ENCODE measurements around the gene AK9. TPM values are rescaled to one million over a fixed set of nuclear protein-coding genes. Genes with fewer than 3 reads are reported as not detected.

The AK9 gene
- total and polyA plus RNA-seq, 9 of the 15 experiments (the other 6 are each of a cell fraction or from before 2014, with no cell fraction given): 0.59 to 1.9 (median 1.2) TPM

DNA sequence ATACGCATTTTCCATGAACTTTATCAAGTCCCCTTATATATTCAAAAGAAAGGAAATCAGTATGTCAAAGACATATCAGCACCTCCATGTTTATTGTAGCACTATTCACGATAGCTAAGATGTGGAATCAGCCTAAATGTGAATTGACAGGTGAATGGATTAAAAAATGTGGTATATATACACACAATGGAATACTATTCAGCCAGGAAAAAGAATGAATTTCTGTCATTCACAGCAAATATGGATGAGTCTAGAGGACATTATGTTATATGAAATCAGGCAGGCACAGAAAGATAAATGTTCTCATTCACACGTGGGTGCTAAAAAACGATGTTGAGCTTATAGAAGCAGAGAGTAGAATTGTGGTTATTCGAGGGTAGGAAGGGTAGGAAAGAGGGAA lies 5.4 kb upstream of the AK9 start:
- no TSS peak for BruUV-seq (replicated peaks)
- POLR2A ChIA-PET: no interaction called here
- CTCF ChIA-PET (ENCODE audit: low intra/inter-chr PET ratio): no interaction called here
- no peak overlapping the region for H3K4me2 ChIP-seq (ENCODE audit: insufficient read depth, low read length)
- no peak overlapping the region for H2AFZ ChIP-seq (ENCODE audit: low read depth, low read length)
- WGBS (ENCODE audit: insufficient coverage, low coverage, missing lambda C conversion rate): 11% methylated on average over 5 of the region's 5 CpGs
- in situ Hi-C loops (cut with MboI) (no loop called here), intact Hi-C loops (cut with micrococcal nuclease) (loop anchor here (10.0 kb wide), 1 partner anchor 512 kb away; no protein-coding TSS in a partner anchor)
- H3K9ac ChIP-seq (ENCODE audit: insufficient read depth in 1 of 2, low read depth in 2 of 2, low read length in 2 of 2): no peak overlapping the region
- H3K36me3 ChIP-seq (ENCODE audit: control insufficient read depth, insufficient read depth, low read length): no peaks in the 10 kb centered on the region
- FAIRE-seq: no peak
- TF ChIP-seq ZNF23 (CRISPR knock-in tag; IDR thresholded peaks at IDR 0.05): no peak
- peak; percentile 88 for TF ChIP-seq ZNF146 (CRISPR knock-in tag; IDR thresholded peaks at IDR 0.05; ENCODE audit: unreplicated experiment)
- no peak for ATAC-seq
- no peaks in the 10 kb centered on the region for H4K20me1 ChIP-seq (replicated peaks; ENCODE audit: control insufficient read depth, insufficient read depth, low read length)
- H3K4me1 ChIP-seq (replicated peaks in 1 of 2; ENCODE audit: control insufficient read depth in 2 of 2, insufficient read depth in 2 of 2, low read length in 2 of 2): peaks cover 0 to 2% of the 10 kb centered on the region in 2 experiments; a peak in 1 of 5 replicates
- H3K27me3 ChIP-seq (ENCODE audit: control insufficient read depth in 2 of 2, insufficient read depth in 2 of 2, low read length in 2 of 2): no peaks in the 10 kb centered on the region
- H3K9me3 ChIP-seq (replicated peaks; ENCODE audit: control insufficient read depth, insufficient read depth, low read depth, low read length): no peaks in the 10 kb centered on the region
- H3K27ac ChIP-seq (ENCODE audit: extremely low read depth, low read depth, low read length): no peak overlapping the region
- no peaks in the 10 kb centered on the region for H3K79me2 ChIP-seq (ENCODE audit: control insufficient read depth, insufficient read depth, low read length)
- no peaks in the 10 kb centered on the region for H3K9me1 ChIP-seq (ENCODE audit: control insufficient read depth, insufficient read depth, low read length)
- no peak overlapping the region for H3K4me3 ChIP-seq
- no peak for DNase-seq (ENCODE audit: extremely low read depth in 1 of 4, low spot score in 3 of 4)

GRCh38 chr6:109695468-109695867 lies 4.5 kb upstream of the AK9 start:
- Histone ChIP-seq H3K4me3 (no peak overlapping the region), H3K9me1 (ENCODE audit: control insufficient read depth, insufficient read depth, low read length) (no peaks in the 10 kb centered on the region), H3K36me3 (ENCODE audit: control insufficient read depth, insufficient read depth, low read length) (no peaks in the 10 kb centered on the region), H3K4me1 (replicated peaks in 1 of 2; ENCODE audit: control insufficient read depth in 2 of 2, insufficient read depth in 2 of 2, low read length in 2 of 2) (peaks cover 0 to 8% of the 10 kb centered on the region in 2 experiments; a peak in 1 of 5 replicates), H3K4me2 (ENCODE audit: insufficient read depth, low read length) (no peak overlapping the region), H2AFZ (ENCODE audit: low read depth, low read length) (no peak overlapping the region), H4K20me1 (replicated peaks; ENCODE audit: control insufficient read depth, insufficient read depth, low read length) (no peaks in the 10 kb centered on the region), H3K27me3 (ENCODE audit: control insufficient read depth in 2 of 2, insufficient read depth in 2 of 2, low read length in 2 of 2) (no peaks in the 10 kb centered on the region), H3K79me2 (ENCODE audit: control insufficient read depth, insufficient read depth, low read length) (no peaks in the 10 kb centered on the region), H3K27ac (ENCODE audit: extremely low read depth, low read depth, low read length) (no peak overlapping the region), H3K9ac (ENCODE audit: insufficient read depth in 1 of 2, low read depth in 2 of 2, low read length in 2 of 2) (no peak overlapping the region), H3K9me3 (replicated peaks; ENCODE audit: control insufficient read depth, insufficient read depth, low read depth, low read length) (no peaks in the 10 kb centered on the region)
- CTCF ChIA-PET (ENCODE audit: low intra/inter-chr PET ratio): no interaction called here
- POLR2A ChIA-PET: no interaction called here
- no peak for ATAC-seq
- in situ Hi-C loops (cut with MboI): no loop called here
- no TSS peak for BruUV-seq (replicated peaks)
- intact Hi-C loops (cut with micrococcal nuclease): loop anchor here (10.0 kb wide), 1 partner anchor 511 kb away; no protein-coding TSS in a partner anchor
- DNase-seq (ENCODE audit: extremely low read depth in 1 of 4, low spot score in 3 of 4): peak in 1 of 4 experiments; percentile 16
- 7% methylated on average over 4 of the region's 4 CpGs for WGBS (ENCODE audit: insufficient coverage, low coverage, missing lambda C conversion rate)
- FAIRE-seq: no peak
- TF ChIP-seq, protein P1, sequence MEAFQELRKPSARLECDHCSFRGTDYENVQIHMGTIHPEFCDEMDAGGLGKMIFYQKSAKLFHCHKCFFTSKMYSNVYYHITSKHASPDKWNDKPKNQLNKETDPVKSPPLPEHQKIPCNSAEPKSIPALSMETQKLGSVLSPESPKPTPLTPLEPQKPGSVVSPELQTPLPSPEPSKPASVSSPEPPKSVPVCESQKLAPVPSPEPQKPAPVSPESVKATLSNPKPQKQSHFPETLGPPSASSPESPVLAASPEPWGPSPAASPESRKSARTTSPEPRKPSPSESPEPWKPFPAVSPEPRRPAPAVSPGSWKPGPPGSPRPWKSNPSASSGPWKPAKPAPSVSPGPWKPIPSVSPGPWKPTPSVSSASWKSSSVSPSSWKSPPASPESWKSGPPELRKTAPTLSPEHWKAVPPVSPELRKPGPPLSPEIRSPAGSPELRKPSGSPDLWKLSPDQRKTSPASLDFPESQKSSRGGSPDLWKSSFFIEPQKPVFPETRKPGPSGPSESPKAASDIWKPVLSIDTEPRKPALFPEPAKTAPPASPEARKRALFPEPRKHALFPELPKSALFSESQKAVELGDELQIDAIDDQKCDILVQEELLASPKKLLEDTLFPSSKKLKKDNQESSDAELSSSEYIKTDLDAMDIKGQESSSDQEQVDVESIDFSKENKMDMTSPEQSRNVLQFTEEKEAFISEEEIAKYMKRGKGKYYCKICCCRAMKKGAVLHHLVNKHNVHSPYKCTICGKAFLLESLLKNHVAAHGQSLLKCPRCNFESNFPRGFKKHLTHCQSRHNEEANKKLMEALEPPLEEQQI (IDR thresholded peaks at IDR 0.05): no peak
- peak in 2 of 3 experiments; percentile 16 to 38; a peak in 3 of 6 replicates for TF ChIP-seq CTCF (IDR thresholded peaks at IDR 0.05 in 2 of 3, conservative IDR thresholded peaks at IDR 0.05 in 1 of 3; ENCODE audit: insufficient read depth in 2 of 3, low read depth in 1 of 3, low read length in 3 of 3)
- TF ChIP-seq TEAD2 (tag; IDR thresholded peaks at IDR 0.05): no peak
- TF ChIP-seq ZNF444 (CRISPR knock-in tag; IDR thresholded peaks at IDR 0.05): no peak
- no peak for TF ChIP-seq GTF2F1 (IDR thresholded peaks at IDR 0.05; ENCODE audit: low read depth, low read length)
- no peak for TF ChIP-seq DDX20 (tag; IDR thresholded peaks at IDR 0.05; ENCODE audit: low read depth)
- TF ChIP-seq ZBTB12 (CRISPR knock-in tag; IDR thresholded peaks at IDR 0.05): no peak
- TF ChIP-seq SREBF1 (IDR thresholded peaks at IDR 0.05; ENCODE audit: borderline replicate concordance, low read depth, low read length): no peak

All from K562 (cell line).